Trophoblast cell (in vitro differentiated cells and primary cell): ENCODE data around the gene BARHL2.

Experiments
- DNase-seq, 2 donors: peaks; one replicate each; pipeline ENCODE4 v3.0.0-alpha.2; 2016
- H2AFZ ChIP-seq: 2 replicates; pipeline ENCODE4 v1.6.1; 2013; ENCODE audit warnings: low read length, moderate library complexity, mild to moderate bottlenecking; ENCODE audit not compliant: insufficient read depth, poor library complexity
- H2AK5ac ChIP-seq: 2 replicates; pipeline ENCODE4 v1.6.1; 2013; ENCODE audit warnings: mild to moderate bottlenecking, low read length
- H2BK120ac ChIP-seq: 2 replicates; pipeline ENCODE4 v1.6.1; 2013; ENCODE audit warnings: low read length, mild to moderate bottlenecking, moderate library complexity; ENCODE audit not compliant: insufficient read depth, poor library complexity
- H2BK12ac ChIP-seq: 2 replicates; pipeline ENCODE4 v1.6.1; 2013; ENCODE audit warnings: mild to moderate bottlenecking, low read length, moderate library complexity
- H2BK5ac ChIP-seq: 2 replicates; pipeline ENCODE4 v1.6.1; 2013; ENCODE audit warnings: low read length, low read depth, moderate library complexity, mild to moderate bottlenecking; ENCODE audit not compliant: poor library complexity
- H3K14ac ChIP-seq: 2 replicates; pipeline ENCODE4 v1.6.1; 2013; ENCODE audit warnings: mild to moderate bottlenecking, low read length
- H3K18ac ChIP-seq: 2 replicates; pipeline ENCODE4 v1.6.1; 2013; ENCODE audit warnings: mild to moderate bottlenecking, low read length
- H3K23ac ChIP-seq: 2 replicates; pipeline ENCODE4 v1.6.1; 2013; ENCODE audit warnings: low read length
- H3K27ac ChIP-seq: 2 replicates; pipeline ENCODE4 v1.5.1; 2013; ENCODE audit warnings: low read depth, mild to moderate bottlenecking, inconsistent platforms, low read length, moderate library complexity
- H3K27me3 ChIP-seq: 2 replicates; pipeline ENCODE4 v1.6.1; 2013; ENCODE audit warnings: inconsistent platforms, mild to moderate bottlenecking, low read length, moderate library complexity; ENCODE audit not compliant: insufficient read depth
- H3K36me3 ChIP-seq, 2 experiments: 1 replicate in 1 of 2; 2 replicates in 1 of 2; pipeline ENCODE4 v1.6.1; 2013; ENCODE audit warnings: low read length in 2 of 2, mild to moderate bottlenecking in 2 of 2, moderate library complexity in 1 of 2; ENCODE audit not compliant: insufficient read depth in 2 of 2, control insufficient read depth in 1 of 2
- H3K4ac ChIP-seq: 2 replicates; pipeline ENCODE4 v1.6.1; 2013; ENCODE audit warnings: low read depth, mild to moderate bottlenecking, low read length, moderate library complexity
- H3K4me1 ChIP-seq, 2 experiments: 1 replicate in 1 of 2; 2 replicates in 1 of 2; pipeline ENCODE4 v1.6.1; 2013; ENCODE audit warnings: low read length in 2 of 2, mild to moderate bottlenecking in 2 of 2, moderate library complexity in 1 of 2; ENCODE audit not compliant: insufficient read depth in 2 of 2, control insufficient read depth in 1 of 2
- H3K4me2 ChIP-seq: 2 replicates; pipeline ENCODE4 v1.6.1; 2013; ENCODE audit warnings: inconsistent platforms, mild to moderate bottlenecking, low read length, moderate library complexity
- H3K4me3 ChIP-seq: 2 replicates; pipeline ENCODE4 v1.5.1; 2013; ENCODE audit warnings: mild to moderate bottlenecking, low read depth, low read length, inconsistent platforms
- H3K79me1 ChIP-seq: one replicate; pipeline ENCODE4 v1.6.1; 2013; ENCODE audit warnings: low read length
- H3K79me2 ChIP-seq: 2 replicates; pipeline ENCODE4 v1.6.1; 2013; ENCODE audit warnings: low read length, mild to moderate bottlenecking; ENCODE audit not compliant: control insufficient read depth, insufficient read depth, poor library complexity
- H3K9ac ChIP-seq: 2 replicates; pipeline ENCODE4 v1.6.1; 2013; ENCODE audit warnings: mild to moderate bottlenecking, low read length
- H3K9me3 ChIP-seq: 2 replicates; pipeline ENCODE4 v1.6.1; 2013; ENCODE audit warnings: low read depth, mild to moderate bottlenecking, control low read depth, inconsistent platforms, low read length; ENCODE audit not compliant: insufficient read depth
- H4K12ac ChIP-seq: 2 replicates; pipeline ENCODE4 v1.6.1; 2013; ENCODE audit warnings: low read depth, mild to moderate bottlenecking, low read length, moderate library complexity
- H4K8ac ChIP-seq: 2 replicates; pipeline ENCODE4 v1.6.1; 2013; ENCODE audit warnings: low read depth, mild to moderate bottlenecking, low read length, moderate library complexity
- H4K91ac ChIP-seq: one replicate; pipeline ENCODE4 v1.6.1; 2013; ENCODE audit warnings: low read depth, mild to moderate bottlenecking, low read length, moderate library complexity
- WGBS: extraction: QIAGEN DNeasy Blood & Tissue Kit; methylation state at CpG from one replicate; pipeline ENCODE4 v1.1.7; 2013; ENCODE audit warnings: missing lambda C conversion rate; ENCODE audit not compliant: insufficient read length, insufficient coverage; ENCODE audit errors: extremely low coverage; 5-methylcytosine and 5-hydroxymethylcytosine counted together

Gene BARHL2

DNA sequence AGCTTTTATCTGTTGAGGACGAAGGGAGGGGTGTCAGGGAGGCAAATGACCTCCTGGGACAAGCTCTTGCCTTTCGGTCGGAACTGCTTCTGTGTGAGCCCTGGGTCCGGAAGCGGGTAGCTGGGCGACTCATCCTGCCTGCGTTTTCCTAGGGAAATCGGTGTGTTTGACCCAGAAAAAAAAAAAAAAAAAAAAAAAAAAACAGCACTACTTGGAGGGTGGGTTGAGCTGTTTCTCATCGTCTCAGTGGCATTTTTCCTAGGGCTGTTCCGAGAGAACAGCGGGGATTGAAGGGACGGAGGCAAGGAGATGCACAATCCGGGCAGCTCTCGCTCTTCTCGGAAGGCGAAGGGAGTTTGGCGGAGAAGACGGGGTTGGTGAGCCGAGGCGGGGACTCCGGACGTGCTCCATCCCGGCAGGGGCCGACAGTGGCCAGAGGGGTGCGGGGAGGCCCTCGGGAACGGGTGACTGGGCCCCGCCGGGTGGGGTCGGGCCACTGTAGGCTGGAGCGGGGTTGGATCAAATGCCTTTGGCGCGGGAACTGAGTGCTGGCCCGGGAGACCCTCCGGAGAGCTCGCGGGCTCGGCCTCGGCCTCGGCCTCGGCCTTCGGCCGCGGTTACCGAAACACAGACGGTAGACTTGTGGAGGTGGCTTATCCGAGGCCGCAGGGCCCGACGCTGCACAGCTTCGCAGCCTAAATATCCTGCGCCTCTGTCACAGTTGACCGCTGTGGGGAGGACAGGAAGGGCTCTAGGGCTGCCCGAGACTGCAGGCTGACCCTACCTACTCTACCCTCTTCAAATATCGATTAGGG, 2.4 kb upstream of the BARHL2 start:
- H3K14ac ChIP-seq: no peak overlapping the region
- no peak overlapping the region for H4K8ac ChIP-seq
- DNase-seq: no peak
- H3K4me2 ChIP-seq: peak overlapping the region; percentile 38
- H3K27ac ChIP-seq: no peak overlapping the region
- H2BK5ac ChIP-seq: no peak overlapping the region
- H3K4me1 ChIP-seq: peaks cover 16 to 26% of the 10 kb centered on the region in 2 experiments
- no peak overlapping the region for H4K91ac ChIP-seq
- no peak overlapping the region for H3K4ac ChIP-seq
- H3K9ac ChIP-seq: no peak overlapping the region
- no CpG with 5 or more reads among the region's 55 CpGs for WGBS
- no peak overlapping the region for H2AK5ac ChIP-seq
- H3K36me3 ChIP-seq: no peaks in the 10 kb centered on the region
- H2AFZ ChIP-seq: peak overlapping the region; percentile 14
- H3K9me3 ChIP-seq: peaks cover 2% of the 10 kb centered on the region
- peak overlapping the region; percentile 60 for H3K23ac ChIP-seq
- H3K18ac ChIP-seq: no peak overlapping the region
- no peak overlapping the region for H2BK120ac ChIP-seq
- no peaks in the 10 kb centered on the region for H3K79me1 ChIP-seq
- H3K79me2 ChIP-seq: no peaks in the 10 kb centered on the region
- H3K4me3 ChIP-seq: no peak overlapping the region
- H3K27me3 ChIP-seq: peaks cover 77% of the 10 kb centered on the region
- no peak overlapping the region for H2BK12ac ChIP-seq
- no peak overlapping the region for H4K12ac ChIP-seq

DNA sequence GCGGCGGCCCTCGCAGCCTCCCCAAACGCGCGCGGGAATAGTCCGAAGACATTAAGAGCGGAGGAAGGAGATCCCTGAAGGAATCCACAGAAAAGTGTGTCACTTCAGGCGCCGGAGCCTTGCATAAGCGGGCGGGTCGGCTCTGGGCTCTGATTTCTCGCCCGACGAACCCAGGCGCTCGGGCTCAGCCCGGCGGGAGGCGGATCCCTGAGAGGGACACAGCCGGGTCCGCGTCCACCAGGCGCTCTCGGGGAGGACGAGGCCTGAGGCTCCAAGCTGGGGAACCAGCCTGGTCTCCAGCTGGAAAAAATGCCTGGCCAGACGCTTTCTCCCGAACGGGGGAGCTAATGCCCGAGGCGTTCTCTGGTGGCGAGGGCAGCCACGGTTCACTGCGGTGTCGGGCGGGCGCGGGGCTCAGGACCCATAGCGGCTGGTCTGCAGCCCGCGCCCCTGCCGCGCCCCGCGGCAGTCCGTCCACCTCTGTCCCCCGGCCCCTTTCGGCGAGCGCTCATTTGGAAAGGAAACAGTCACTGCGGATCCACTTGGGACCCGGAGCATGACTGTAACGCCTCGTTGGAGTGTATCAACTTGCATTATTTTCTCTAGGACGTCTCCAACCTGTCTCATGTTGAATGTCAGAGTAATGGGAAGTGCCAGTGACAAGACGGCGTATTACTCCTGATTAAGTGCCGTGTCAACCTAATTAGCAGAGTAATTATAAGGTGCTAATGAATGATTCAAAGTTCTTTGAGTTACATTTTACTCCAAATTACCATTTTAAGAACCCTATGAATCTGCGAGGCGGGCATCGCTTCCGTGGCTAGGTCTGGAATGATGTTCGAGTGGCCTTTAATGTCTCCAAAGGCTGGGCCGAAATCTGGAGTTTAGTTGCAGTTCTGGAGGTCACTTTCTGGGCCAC, 1.6 kb upstream of the BARHL2 start:
- Histone ChIP-seq H3K79me2 (no peaks in the 10 kb centered on the region), H3K23ac (no peak overlapping the region), H3K4me2 (peak overlapping the region; percentile 86), H3K27me3 (peaks cover 77% of the 10 kb centered on the region), H3K4me1 (peaks cover 16 to 22% of the 10 kb centered on the region in 2 experiments), H2BK120ac (no peak overlapping the region), H3K4me3 (no peak overlapping the region), H2BK12ac (no peak overlapping the region), H3K79me1 (no peaks in the 10 kb centered on the region), H2BK5ac (no peak overlapping the region), H3K27ac (no peak overlapping the region), H4K8ac (no peak overlapping the region), H2AFZ (peak overlapping the region; percentile 35), H3K36me3 (no peaks in the 10 kb centered on the region), H3K4ac (no peak overlapping the region), H2AK5ac (no peak overlapping the region), H4K91ac (no peak overlapping the region), H3K9me3 (peaks cover 2% of the 10 kb centered on the region), H4K12ac (no peak overlapping the region), H3K9ac (no peak overlapping the region), H3K14ac (no peak overlapping the region), H3K18ac (no peak overlapping the region)
- no peak for DNase-seq
- no CpG with 5 or more reads among the region's 66 CpGs for WGBS

DNA sequence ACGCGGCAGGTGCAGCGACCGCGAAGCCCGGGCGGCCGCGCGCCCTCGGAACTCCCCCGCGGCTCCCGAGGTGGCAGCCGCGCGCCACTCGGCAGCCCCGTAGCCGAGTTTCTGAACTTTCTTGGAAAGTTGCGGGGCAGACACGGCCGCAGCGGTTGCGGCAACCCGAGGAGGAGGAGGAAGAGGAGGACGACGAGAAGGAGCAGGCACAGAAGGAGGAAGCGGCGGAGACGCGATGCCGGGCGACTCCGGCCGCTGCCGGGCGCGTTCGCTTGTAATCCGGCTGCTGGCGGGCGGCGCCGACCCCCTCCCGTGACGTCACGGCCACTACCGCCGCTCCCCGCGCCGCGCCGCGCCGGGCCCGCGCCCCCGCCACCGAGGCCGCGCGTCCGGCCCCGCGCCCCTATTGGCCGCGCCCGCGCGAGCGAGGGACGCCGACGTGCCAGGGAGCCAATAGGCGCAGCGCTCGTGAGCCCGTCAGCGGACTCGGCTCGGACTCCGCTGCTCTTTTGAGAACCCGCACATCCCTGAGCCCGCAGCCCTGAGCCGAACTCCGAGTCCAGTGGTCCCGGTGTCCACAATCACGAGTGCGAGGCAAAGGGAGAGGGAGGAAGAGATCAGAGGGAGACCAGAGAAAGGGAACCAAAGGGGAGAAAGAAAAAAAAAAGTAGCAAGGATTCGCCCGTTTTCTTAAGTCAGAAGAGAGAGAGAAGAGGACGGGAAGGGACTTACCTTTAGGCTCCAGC, 736 bp upstream of the BARHL2 start:
- no peaks in the 10 kb centered on the region for H3K79me2 ChIP-seq
- peaks cover 2% of the 10 kb centered on the region for H3K9me3 ChIP-seq
- H4K12ac ChIP-seq: no peak overlapping the region
- H3K18ac ChIP-seq: no peak overlapping the region
- H4K8ac ChIP-seq: no peak overlapping the region
- no CpG with 5 or more reads among the region's 94 CpGs for WGBS
- DNase-seq: peak in 1 of 2 donors; percentile 31
- peak overlapping the region; percentile 86 for H3K4me2 ChIP-seq
- H3K14ac ChIP-seq: no peak overlapping the region
- H2BK120ac ChIP-seq: no peak overlapping the region
- no peaks in the 10 kb centered on the region for H3K36me3 ChIP-seq
- peak overlapping the region; percentile 45 for H2AFZ ChIP-seq
- H3K79me1 ChIP-seq: no peaks in the 10 kb centered on the region
- no peak overlapping the region for H3K27ac ChIP-seq
- H3K4me3 ChIP-seq: peak overlapping the region; percentile 58
- no peak overlapping the region for H3K23ac ChIP-seq
- H2BK12ac ChIP-seq: no peak overlapping the region
- H2BK5ac ChIP-seq: no peak overlapping the region
- H3K9ac ChIP-seq: no peak overlapping the region
- H3K4me1 ChIP-seq: peaks cover 16 to 19% of the 10 kb centered on the region in 2 experiments
- H3K27me3 ChIP-seq: peaks cover 77% of the 10 kb centered on the region
- no peak overlapping the region for H4K91ac ChIP-seq
- H2AK5ac ChIP-seq: no peak overlapping the region
- H3K4ac ChIP-seq: no peak overlapping the region

DNA sequence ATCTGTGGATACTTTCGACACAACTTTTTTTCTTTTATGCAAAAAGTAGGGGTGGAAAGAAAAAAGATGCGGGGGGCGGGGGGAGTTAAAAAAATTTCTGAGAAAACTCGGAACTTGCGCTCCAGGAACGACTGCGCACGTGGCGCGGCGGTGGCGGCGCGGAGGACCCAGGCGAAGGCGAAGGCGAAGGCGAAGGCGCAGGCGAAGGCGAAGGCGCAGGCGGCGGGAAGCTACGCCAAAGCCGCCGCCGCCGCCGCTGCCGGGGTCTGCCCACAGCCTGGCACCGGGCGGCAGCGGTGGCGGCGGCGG, 208 bp upstream of the BARHL2 start:
- WGBS: no CpG with 5 or more reads among the region's 37 CpGs
- Histone ChIP-seq H3K27me3 (peaks cover 77% of the 10 kb centered on the region), H2BK5ac (no peak overlapping the region), H4K8ac (no peak overlapping the region), H3K4me3 (no peak overlapping the region), H4K12ac (no peak overlapping the region), H3K36me3 (no peaks in the 10 kb centered on the region), H3K4ac (no peak overlapping the region), H3K18ac (no peak overlapping the region), H3K4me1 (peaks cover 16 to 19% of the 10 kb centered on the region in 2 experiments), H2AFZ (no peak overlapping the region), H3K9ac (no peak overlapping the region), H3K9me3 (peaks cover 2% of the 10 kb centered on the region), H3K23ac (no peak overlapping the region), H3K4me2 (peak overlapping the region; percentile 86), H3K14ac (no peak overlapping the region), H3K79me2 (no peaks in the 10 kb centered on the region), H3K27ac (no peak overlapping the region), H4K91ac (no peak overlapping the region), H3K79me1 (no peaks in the 10 kb centered on the region), H2BK120ac (no peak overlapping the region), H2BK12ac (no peak overlapping the region), H2AK5ac (no peak overlapping the region)
- no peak for DNase-seq
